ENCODE measurements around the gene SLC25A25. TPM values are rescaled to one million over a fixed set of nuclear protein-coding genes. Genes with fewer than 3 reads are reported as not detected.

Gene SLC25A25
- total RNA-seq, 1 donor from 2014 or later = 25.8 TPM

DNA sequence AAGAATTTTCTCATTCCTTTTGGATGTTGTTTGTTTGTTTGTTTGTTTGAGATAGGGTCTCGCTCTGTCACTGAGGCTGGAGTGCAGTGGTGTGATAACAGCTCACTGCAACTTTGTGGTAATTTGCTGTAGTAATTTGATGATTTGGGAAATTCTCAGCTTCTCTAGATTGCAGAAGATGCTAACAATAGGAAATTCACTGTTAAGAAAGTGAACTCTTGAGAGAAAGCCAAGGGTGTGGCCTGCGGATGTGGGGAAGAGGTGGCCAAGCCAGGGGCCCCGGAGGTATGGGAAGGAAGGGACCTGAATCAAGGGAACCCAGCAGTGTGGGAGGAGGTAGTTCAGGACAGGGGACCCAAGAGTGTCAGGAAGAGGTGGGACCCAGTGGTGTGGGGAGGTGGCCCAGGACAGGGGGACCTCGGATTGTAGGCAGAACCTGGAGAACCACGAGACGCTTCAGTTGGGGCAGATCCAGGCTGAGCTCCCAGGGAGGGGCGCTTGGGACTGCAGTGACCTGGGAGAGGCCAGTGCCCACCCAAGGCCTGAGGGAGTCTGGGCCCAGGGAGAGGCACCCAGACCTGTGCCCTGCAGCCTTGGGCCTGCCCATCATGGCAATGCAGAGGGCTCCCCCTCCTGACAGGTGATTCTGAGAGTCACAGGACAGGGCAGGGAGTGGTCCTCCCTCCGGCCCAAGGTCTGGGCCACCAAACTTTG is 75.7 kb downstream of the SLC25A25 start:
- DNase-seq (ENCODE audit: low read depth in 2 of 2) = no peak

DNA sequence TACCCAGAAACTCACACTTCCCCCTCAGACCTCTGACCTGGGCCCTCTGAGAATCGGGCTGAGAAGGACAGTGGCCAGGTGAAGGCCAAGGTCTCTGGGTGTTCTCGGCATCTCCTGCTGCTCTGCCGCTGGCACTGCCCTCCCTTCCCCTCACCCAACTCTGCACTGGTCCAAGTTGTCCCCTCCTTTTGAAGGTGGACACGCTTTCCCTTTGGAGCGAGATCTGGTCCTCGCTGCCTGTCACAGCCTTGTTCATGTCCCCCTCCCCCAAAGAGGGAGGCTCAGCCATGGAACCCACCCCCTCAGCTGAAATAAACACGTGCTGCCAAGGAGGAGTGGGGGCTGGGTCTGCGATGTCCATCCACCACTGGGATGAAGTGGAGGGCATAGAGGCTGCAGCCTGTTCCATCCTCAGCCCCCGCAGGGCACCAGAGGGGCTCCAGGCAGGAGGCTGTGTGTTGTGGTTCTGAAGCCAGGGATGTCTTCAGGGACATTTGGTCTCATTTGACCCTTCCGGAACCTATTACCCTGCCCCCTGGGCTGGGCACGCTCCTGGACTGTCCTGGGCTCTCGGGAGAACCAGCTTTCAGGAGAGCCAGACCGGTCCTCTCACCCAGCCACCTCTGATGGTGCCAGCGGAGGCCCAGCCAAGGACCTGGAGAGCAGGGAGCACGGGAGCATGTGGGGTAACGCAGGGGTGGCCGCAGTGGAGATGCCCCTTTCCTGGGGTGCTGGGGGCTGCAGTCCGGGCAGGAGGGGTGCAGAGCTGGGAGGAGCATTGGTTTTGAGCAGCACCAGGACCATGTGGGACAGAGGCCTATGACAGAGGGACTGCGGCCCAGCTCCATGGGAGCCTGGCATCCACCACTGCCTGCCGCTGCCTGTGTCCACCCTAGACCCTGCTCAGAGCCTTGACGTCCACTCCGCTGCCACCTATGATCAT is 76.5 kb downstream of the SLC25A25 start:
- no peak for DNase-seq (ENCODE audit: low read depth in 2 of 2)

DNA sequence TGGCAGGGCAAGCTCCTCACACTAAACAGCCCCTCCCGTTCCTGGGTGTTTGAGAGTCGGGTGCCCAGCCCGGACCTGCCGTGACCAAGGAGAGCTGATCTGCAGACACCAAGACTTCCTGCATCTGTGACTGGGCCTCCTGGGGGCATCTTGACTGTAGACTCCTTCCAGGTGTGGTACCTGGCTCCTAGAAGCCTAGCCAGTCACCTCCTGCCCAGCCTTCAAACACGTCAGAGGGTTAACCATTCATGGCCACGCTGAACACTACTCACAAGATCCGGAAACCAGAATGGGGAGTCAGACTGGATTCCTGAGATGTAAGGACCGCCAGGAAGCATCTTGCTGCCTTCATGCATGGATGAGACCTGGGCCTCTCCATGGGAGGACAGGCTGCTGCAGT is 77.5 kb downstream of the SLC25A25 start:
- no peak for DNase-seq (ENCODE audit: low read depth in 2 of 2)

DNA sequence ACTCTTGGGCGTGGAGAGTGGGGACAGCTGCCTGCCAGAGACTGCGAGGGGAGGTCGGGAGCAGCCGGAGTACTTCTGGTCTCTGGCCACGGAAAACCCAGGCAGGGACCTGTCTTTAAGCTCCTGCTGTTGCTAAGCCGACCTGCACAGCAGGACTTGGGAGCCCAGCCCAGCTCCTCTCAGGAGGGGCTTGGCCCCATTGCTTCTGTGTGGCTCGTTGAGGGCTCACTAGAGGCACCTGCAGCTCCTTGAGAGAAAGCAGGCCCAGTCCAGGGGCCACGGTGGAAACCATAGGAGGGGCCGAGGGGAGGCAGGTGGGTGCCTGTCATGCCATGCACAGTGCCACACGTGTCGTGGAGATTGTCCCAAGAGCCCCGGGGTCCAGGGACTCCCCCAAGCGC is 77.9 kb downstream of the SLC25A25 start:
- DNase-seq (ENCODE audit: low read depth in 2 of 2) = no peak

DNA sequence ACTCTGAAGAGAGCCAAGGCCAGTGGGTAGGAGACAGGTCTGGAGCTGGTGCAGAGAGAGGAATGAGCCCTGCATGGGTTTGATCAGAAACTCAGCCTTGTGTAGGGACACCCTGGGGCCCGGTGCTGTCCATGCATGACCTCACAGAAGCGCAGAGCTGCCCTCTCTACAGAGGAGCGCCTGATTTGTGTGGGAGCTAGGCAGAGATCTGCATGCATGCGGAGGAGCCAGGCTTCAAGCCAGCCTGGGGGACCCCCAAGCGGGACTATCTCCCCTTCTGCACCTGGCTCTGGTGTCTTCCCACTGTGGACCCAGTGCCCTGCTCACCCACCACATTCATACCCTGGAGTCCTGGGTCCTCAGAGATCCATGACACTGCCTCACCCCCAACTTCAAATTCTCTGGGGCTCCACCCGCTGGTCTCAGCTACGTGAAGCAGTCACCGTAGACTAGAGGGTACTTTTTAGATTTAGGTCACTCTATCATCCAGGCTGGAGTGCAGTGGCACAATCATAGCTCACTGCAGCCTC is 78.6 kb downstream of the SLC25A25 start:
- no peak for DNase-seq (ENCODE audit: low read depth in 2 of 2)

DNA sequence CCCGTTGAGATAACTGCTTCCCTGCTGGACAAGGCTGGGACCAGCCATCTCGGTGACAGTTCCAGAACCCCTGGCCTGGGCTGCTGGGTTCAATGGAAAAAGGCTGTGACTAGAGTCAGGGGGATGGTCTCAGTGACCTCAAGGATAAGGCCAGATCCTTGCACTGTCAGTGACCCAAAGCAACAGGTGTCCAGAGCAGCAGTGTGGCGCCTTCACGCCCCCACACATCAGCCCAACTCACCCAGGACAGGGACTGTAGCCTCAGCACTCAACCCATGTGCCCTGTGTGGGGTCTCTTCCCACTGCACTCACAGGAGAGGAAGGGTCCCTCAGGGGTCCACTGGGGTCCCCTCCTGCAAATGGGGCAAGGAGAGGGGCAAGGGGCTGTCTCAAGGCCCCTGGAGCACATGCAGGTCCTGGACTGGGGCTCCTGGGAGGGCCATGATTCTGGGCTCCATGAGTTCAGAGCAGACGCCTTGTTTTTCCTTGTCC is 80.5 kb downstream of the SLC25A25 start:
- no peak for DNase-seq (ENCODE audit: low read depth in 2 of 2)

DNA sequence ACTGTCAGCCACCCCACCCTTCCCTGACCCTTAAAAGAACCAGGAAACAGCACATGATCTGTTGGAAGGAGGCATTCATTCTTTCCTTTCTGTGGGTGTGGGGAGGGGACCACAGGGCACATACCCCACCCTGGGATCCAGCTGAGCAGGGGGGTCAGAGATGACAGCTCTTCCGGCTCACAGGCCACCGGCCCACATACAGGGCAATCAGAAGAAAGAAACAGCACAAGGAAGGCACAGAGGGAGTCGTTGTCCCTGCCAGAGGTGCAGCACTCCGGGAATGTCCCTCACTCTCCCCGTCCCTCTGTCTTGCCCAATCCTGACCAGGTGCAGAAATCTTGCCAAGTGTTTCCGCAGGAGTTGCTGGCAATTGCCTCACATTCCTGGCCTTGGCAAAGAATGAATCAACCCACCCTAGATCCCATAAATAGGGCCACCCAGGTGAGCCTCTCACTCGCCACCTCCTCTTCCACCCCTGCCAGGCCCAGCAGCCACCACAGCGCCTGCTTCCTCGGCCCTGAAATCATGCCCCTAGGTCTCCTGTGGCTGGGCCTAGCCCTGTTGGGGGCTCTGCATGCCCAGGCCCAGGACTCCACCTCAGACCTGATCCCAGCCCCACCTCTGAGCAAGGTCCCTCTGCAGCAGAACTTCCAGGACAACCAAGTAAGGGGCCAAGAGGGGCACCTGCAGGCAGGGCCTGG is 81.1 kb downstream of the SLC25A25 start, which contains the start of gene LCN2:
Gene LCN2 (plus strand): TSS at position 453 of the 701 bp plus-strand sequence. CDS start 73 bp downstream, at position 526.
- no peak for DNase-seq (ENCODE audit: low read depth in 2 of 2)

DNA sequence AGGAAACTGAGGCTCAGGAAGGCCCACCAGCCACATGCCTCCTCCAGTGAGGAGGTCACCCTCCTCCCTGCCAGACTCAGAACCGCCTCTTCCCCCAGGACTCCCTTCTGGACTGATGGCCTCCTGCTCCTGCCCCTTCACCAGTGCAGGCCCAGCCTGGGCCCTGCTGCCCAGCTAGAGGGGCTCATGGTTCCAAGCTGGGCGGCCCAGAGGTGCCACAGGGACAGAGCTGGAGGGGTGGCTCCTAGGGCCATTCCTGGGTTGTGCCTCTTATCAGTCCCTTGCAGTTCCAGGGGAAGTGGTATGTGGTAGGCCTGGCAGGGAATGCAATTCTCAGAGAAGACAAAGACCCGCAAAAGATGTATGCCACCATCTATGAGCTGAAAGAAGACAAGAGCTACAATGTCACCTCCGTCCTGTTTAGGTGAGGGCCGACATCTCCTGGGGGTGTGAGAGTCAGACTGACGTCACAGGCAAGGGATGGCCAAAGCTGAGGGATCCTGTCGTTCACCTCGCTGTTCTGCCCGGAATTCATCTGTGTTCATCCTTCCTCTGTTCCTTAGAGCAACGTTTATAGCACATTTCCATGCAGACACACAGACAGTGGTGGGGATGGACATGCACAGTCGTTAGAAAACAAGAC is 82.0 kb downstream of the SLC25A25 start:
- no peak for DNase-seq (ENCODE audit: low read depth in 2 of 2)

DNA sequence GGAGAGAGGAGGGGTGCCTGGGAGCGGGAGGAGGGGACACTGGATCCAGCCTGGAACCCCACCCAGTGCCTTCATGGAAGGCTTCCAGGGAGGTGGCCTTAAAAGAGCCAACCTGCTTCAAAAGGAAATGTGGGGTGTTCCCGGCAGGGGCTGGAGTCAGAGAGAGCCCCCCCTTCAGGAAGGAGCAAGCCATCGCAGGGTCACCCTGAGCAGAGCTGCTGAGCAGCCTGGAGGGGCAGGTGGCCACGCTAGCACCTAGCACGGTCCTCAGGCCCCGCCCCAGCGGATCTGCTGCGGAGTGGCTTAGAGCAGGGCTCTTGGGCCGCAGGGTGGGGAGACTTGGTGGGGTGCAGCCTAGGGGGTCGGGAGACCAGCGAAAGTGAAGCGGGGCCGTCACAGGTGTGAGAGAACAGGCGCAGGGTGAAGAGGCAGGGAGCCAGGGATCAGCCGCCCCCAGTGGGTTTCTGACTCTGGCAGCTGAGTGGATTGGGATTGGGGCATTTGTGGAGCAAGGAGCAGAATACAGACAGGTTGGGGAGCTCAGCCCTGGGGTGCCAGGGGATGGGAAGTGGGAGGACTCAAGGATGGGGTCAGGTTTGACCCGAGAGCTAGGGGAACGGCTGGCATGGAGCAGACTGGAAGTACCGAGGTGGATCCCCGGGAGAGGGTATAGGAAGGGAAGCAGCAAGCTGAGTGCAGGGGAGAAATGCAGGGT is 82.7 kb downstream of the SLC25A25 start:
- no peak for DNase-seq (ENCODE audit: low read depth in 2 of 2)

DNA sequence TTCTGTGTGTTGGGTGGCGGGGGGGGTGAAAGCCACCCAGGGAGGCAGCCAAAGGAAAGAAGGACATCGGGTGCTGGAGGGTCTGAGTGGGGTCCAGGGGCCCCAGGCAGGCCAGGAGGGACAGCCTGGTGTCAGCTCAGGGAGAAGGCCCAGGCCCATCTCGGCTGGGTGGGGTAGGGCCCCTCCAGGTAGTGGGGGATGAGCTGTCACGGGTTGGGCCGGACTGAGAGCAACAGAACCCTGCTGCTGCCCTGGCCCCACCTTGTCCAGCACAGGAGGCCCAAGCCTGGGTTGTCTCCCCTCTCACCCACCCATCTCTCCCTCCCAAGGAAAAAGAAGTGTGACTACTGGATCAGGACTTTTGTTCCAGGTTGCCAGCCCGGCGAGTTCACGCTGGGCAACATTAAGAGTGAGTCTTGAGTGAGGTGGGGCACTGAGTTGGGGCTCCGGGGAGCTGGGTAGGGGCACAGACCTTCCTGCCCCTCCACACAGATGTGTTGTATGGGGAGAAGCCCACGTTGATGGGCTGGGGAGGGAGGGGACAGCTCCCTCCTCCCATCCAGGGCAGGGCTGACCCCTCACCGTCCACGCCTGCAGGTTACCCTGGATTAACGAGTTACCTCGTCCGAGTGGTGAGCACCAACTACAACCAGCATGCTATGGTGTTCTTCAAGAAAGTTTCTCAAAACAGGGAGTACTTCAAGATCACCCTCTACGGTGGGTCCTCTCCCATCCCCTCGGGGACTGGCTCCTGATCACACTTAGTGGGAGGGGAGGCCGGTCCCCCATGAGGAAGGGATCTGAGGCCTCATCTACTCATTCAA is 83.5 kb downstream of the SLC25A25 start:
- DNase-seq (ENCODE audit: low read depth in 2 of 2) = no peak

DNA sequence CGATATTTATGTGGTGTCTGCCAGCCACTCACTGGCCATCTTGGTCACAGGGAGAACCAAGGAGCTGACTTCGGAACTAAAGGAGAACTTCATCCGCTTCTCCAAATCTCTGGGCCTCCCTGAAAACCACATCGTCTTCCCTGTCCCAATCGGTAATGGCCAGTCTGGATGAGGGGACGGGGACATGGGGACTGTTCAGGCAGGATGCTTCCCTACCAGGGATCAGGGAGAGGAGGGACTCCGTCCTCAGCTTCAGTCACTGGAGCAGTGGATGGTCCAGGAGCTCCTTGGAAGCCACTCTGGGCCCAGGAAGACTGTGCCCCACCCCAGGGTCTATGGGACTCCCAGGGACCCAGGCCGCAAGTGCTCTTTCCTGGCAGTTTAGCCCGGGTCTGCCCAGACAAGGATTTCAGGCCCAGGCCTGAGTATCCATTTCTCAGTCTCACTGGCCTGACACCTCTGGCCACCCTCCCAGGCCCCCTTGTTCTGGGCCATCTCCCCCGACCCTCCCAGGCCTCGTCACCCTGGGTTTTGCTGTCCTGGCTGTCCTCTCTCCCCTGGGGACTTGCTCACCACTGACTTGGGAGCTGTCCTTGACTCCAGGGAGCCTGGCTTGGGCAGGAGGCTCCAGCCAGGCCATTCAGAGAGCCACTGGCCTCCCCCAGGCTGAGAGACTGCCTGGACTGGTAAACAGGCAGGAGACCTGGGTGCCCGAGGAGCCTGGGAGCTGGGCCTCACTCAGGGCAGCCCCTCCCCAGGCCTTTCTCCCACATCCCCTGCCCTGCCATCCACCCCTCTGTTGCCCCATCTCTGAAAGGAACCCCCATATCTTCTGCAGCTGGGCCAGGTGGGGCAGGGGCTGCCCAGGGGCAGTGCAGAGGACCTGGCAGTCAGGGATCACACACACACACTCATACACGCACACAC is 84.4 kb downstream of the SLC25A25 start:
- DNase-seq (ENCODE audit: low read depth in 2 of 2) = no peak

DNA sequence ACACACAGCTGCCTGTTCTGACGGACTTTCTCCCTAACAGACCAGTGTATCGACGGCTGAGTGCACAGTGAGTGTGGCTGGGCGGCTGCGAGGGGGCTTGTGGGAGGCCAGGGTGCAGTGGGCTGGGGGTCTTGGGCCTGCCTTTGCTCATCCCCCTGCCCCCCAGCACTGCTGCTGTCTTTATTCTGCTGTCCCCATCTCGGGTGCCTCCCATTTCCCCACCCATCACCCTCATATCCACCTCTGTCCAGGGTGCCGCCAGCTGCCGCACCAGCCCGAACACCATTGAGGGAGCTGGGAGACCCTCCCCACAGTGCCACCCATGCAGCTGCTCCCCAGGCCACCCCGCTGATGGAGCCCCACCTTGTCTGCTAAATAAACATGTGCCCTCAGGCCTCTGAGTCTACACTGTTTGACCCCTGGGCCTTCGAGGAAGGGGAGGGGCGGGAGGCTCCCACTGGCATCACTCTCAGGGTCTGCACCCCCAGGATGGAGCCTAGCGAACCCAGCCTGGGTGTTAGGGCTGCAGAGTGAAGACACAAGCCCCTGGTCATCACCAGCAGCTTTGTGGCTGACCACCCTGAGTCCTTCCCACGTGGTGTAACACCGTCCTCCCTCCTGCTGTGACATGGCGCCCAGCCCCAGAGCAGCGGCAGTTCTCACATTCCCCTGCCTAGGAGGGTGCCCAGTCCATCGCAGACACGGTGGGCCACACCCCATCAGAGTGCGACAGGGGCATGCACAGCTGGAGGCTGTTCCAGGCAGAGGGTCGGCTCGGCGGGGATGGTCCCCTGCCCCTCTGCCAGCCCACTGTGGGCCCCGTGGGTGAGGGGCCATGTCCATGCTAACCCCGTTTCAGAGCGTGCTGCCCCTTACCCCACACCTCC is 85.3 kb downstream of the SLC25A25 start:
- no peak for DNase-seq (ENCODE audit: low read depth in 2 of 2)

DNA sequence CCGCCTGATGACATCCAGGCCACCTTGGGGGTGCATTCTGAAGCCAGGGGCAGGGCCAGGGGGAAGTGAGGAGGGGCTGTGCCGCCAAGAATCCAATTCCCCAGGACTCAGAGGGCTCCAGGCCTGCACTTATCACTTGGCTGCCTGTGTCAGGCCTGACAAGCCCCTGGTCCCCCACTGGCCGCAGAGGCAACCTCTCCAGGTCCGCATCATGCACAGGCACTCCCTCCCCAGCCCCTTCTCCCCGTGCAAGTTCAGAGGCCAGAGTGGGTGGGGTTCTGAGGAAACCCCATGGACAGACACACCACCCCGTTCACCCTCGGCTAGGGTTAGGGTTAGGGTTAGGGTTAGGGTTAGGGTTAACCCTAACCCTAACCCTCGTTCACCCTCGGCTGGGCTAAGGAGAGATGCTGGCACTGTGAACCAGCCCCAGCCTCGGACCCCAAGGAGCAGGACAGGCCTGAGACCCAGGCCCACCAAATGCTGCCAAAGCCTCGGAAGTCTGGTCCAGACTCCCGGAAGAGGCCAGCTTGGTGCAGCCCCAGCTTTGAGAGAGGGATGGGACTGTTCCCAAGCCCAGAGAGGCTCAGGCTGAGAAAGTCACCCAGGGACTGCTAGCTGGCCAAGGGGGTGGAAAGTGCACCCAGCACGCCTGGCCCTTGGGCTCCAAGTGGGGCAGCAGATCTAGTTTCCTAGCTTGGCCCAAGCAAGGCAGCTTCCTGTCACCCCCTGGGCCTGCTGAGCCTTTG is 86.1 kb downstream of the SLC25A25 start:
- DNase-seq (ENCODE audit: low read depth in 2 of 2) = no peak

DNA sequence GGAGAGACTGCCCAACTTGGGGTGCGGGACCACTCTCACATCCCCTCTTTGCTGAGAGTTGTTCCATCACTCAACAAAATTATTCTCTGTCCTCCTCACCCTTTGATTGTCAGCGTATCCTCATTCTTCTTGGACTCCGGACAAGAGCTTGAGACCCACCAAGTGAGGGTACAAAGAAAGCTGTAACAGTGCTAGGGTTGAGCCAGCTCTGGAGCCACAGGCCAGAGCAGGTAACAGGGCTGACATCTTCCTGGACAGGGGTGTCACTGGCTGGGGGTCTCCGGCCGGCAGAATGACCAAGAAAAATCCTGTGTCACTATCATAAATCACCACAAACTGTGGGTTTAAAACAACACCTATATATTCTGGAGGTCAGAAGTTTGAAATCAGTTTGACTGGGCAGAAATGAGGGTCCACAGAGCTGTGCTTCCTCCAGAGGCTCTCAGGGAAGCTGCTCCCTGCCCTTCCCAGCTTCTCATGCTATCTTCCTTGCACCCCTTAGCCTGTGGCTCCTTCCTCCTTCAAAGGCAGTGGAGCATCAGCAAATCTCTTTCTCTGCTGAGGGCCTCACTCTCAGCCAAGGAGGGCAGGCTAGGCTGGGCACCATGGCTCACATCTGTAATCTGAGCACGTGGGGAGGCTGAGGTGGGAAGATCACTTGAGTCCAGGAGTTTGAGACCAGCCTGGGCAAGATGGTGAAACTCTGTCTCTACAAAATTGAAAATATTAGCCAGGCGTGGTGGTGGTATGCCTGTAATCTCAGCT is 87.9 kb downstream of the SLC25A25 start:
- no peak for DNase-seq (ENCODE audit: low read depth in 2 of 2)
